GM13977 (cell line): ENCODE results near the gene OLA1.
"Not testable (repeated sequence)": the region's sequence is repeated elsewhere in the genome, so short reads cannot be mapped to it uniquely, and the experiment has no call there.

Experiments used
- DNase-seq: peaks from one replicate; pipeline ENCODE4 v3.0.0; 2012; ENCODE audit warnings: low spot score
- CTCF ChIP-seq: IDR thresholded peaks from 2 replicates; pipeline ENCODE4 v1.5.1; 2012; ENCODE audit warnings: mild to moderate bottlenecking, control low read depth; ENCODE audit not compliant: insufficient read depth; ENCODE audit errors: extremely low read depth, missing control alignments
- in situ Hi-C: fragments of 300-500 bp; cut with MboI; formaldehyde crosslinking; loops from one replicate; pipeline ENCODE4 v1.12.0; 2022; ENCODE audit warnings: low sequenced_read_pairs, low pct_unique_long_range_greater_than_20kb, mixed read lengths, inconsistent platforms; ENCODE audit not compliant: unreplicated experiment

Gene OLA1

GRCh38 chr2:174246944-174247381 is 1.4 kb downstream of the OLA1 start:
- in situ Hi-C loops = no loop called here
- TF ChIP-seq CTCF = no peak
- no peak for DNase-seq

GRCh38 chr2:174245628-174246027 is 2.7 kb downstream of the OLA1 start:
- DNase-seq, in situ Hi-C loops: not testable (repeated sequence)

- no peak for TF ChIP-seq CTCF
- in situ Hi-C loops = no loop called here
- no peak for DNase-seq
Measured at GRCh38 chr2:174245065-174245464, 3.3 kb downstream of the OLA1 start.

GRCh38 chr2:174243812-174244211 is 4.5 kb downstream of the OLA1 start:
- DNase-seq = no peak
- TF ChIP-seq CTCF = no peak
- in situ Hi-C loops = no loop called here

- no peak for TF ChIP-seq CTCF
- DNase-seq = no peak
- in situ Hi-C loops = no loop called here
Measured at GRCh38 chr2:174240097-174240496, 8.2 kb downstream of the OLA1 start.

- no peak for TF ChIP-seq CTCF
- in situ Hi-C loops = no loop called here
- DNase-seq = no peak
Measured at GRCh38 chr2:174236429-174236828, 11.9 kb downstream of the OLA1 start.

GRCh38 chr2:174235680-174236079 is 12.7 kb downstream of the OLA1 start:
- TF ChIP-seq CTCF = no peak
- DNase-seq = no peak
- in situ Hi-C loops = no loop called here
